Activated CD8-positive, alpha-beta memory T cell treated with anti-CD3 and anti-CD28 coated beads for 1 hour (primary cell): ENCODE data around the gene SEC22C.
"Not testable (repeated sequence)": the region's sequence is repeated elsewhere in the genome, so short reads cannot be mapped to it uniquely, and the experiment has no call there.

Experiments used
- DNase-seq, 2 donors: peaks; one replicate each; pipeline ENCODE4 v3.0.0-alpha.2; 2020; ENCODE audit warnings: low read depth in 1 of 2; ENCODE audit errors: extremely low read depth in 1 of 2

Gene SEC22C

DNA sequence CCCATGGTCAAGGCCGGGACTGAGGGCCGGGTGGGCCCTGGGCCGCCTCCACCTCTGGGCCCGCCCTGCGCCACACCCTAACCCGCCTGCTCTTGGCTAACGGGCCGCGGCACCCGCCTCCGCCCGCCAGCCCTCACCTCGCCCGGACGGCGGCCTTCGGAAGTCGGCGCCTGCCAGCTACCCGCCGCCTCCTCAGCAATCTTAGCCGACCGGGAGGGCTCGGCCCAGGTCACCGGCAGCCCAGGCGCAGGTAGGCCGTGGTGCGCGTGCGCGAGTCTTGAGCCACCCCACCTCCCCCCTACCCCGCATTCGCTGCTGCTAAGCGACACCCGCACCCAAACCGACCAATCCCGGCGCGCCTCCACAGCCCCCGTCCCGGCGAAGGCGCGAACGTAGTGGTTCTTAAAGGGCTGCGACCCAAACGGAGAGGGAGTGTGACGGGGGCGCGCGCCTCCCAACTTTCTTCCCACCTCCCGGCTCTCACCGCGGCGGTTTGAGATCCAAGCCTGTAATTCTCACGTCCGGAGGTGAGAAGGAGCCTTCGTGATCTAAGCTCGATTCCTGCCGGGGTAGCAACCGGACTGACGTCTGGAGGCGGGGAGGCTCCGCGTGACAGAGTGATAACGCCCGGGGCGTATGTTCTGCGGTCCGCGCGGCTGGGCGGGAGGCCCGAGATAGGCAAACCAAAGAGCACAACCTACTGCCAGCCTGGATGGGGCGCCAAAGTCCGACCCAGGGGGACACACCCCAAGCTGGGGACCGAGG lies at the start of gene SEC22C:
SEC22C (minus strand) TSS at position 259 of the 765 bp plus-strand sequence. CDS start 12,921 bp downstream, outside the sequence.
- peak; percentile 89 to 95 for DNase-seq

GRCh38 chr3:42613462-42613861 lies 31.7 kb upstream of the SEC22C start:
- DNase-seq: no peak

- DNase-seq: no peak
These were observed 31.2 kb upstream of the SEC22C start for GRCh38 chr3:42612928-42613327.

- no peak for DNase-seq
These were observed 30.4 kb upstream of the SEC22C start for GRCh38 chr3:42612217-42612616.

GRCh38 chr3:42610976-42611375 lies 29.2 kb upstream of the SEC22C start:
- DNase-seq: no peak

GRCh38 chr3:42608581-42608980 lies 26.8 kb upstream of the SEC22C start:
- no peak for DNase-seq

- DNase-seq: no peak
These were observed 23.9 kb upstream of the SEC22C start for GRCh38 chr3:42605546-42606173.

DNA sequence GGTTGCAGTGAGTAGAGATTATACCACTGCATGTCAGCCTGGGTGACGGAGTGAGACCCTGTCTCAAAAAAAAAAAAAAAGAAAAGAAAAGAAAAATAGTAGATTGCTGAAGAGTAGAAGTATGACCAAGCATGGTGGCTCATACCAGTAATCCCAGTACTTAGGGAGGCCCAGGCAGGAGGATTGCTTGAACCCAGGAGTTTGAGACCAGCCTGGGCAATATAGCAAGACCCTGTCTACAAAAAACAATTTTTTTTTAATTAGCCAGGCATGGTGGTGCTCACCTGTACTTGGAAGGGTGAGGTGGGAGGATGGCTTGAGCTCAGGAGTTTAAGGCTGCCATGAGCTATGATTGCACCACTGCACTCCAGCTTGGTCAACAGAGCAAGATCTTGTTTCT lies 21.2 kb upstream of the SEC22C start:
- no peak for DNase-seq

DNA sequence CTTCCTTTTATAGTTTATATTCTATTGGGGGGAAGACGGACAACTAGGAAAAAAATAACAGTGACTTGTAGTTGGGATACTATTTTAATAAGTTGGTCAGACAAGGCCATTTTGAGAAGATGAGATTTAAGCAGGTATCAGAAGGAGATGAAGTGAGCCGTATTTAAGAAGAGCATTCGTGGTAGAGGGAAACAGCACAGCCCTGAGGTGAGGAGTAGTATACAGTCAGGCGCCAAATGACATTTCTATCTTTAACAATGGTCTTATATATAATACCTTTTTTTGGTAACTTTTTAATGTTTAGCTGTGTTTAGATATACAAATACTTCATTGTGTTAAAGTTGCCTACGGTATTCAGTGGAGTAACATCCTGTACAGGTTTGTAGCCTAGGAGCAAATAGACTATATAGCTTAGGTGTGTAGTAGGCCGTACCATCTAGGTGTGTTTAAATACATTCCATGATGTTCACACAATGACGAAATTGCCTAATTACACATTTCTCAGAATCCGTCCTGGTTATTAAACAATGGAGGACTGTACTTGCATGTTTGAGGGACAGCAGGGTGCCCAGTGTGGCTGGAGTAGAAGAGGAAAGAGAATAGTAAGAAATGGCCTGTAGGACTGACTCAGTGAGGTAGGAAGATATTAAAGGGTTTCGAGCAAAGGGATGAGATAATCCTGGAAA lies 20.3 kb upstream of the SEC22C start:
- no peak for DNase-seq

GRCh38 chr3:42600958-42601675 lies 19.4 kb upstream of the SEC22C start:
- DNase-seq: peak in 1 of 2 donors; percentile 24

- peak; percentile 99 for DNase-seq
These were observed 18.6 kb upstream of the SEC22C start, which contains the start of gene NKTR for GRCh38 chr3:42600111-42600957. TSS of gene NKTR (plus strand) at chr3:42600686. CDS start at chr3:42601007, 321 bp downstream.

GRCh38 chr3:42597098-42597497 lies 15.3 kb upstream of the SEC22C start:
- not testable (repeated sequence) for DNase-seq

GRCh38 chr3:42595682-42596081 lies 13.9 kb upstream of the SEC22C start:
- no peak for DNase-seq

- DNase-seq: no peak
These were observed 11.9 kb upstream of the SEC22C start for GRCh38 chr3:42593635-42594034.

DNA sequence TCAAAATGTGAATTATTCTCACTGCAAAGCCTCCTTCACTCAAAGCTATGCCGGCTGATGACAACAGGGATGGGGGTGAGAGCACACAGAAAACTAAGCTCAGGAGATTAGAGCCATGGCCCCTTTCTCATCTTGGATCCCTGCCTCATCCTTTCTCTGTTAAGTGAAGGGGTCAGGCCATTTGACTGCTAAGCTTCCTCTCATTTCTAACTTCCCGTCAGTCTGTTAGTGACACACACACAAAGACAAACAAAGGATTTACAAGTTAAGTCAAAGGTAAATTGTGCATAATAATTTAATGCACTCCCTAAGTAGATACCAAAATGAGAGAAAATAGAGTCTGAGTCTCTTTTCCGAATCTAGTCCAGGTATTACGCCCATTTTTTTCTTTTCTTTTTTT lies 10.0 kb upstream of the SEC22C start:
- DNase-seq: no peak

GRCh38 chr3:42590989-42591756 lies 9.4 kb upstream of the SEC22C start:
- DNase-seq: no peak

DNA sequence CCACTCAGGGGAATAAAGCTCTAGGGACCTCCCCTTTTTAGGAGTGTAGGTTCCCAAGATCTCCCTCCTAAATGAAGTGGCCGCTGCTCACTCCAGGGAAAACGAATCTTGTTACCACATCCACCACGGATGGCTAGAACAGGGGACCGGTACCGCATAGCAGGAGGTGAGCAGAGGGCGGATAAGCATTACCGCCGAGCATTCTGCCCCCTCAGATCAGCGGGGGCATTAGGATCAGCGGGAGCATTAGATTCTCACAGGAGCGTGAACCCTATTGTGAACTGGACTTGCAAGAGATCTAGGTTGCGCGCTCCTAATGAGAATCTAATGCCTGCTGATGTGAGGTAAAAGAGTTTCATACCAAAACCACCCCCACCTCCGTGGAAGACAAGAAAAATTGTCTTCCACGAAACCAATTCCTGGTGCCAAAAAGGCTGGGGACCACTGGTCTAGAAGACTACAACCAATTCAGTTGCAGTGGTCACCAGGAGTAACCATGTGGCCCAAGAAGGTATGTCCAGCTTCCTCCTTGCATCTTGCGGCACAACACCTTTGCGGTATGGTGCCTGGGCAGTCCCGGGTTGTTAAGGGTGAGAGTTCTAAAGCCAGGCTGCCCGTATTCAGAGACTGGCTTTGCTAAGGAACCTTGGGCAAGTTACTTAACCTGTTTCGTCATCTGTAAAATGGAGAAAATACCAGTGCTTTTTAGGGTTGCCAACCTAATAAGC lies 7.8 kb upstream of the SEC22C start:
- DNase-seq: no peak

DNA sequence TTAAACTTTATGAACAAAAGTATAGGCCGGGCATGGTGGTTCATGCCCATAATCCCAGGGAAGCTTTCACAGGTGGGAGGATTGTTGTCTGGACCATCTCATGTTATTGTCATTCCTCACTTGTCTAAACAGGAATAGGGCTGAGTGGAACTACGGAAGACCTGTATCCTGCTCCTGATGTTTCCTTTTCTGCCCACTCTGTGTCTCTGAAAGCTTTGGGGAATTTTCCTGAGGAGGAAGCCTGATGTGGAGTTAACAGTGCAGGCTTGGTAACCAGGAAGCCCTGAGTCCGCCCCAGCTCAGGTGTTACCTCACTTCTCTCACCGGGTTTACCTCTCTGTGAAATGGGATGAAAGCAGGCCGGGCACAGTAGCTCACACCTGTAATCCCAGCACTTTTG lies 6.9 kb upstream of the SEC22C start:
- DNase-seq: no peak
